Liver (tissue), 9 donors: ENCODE measurements around the gene CORO2B. TPM values are rescaled to one million over a fixed set of nuclear protein-coding genes. Genes with fewer than 3 reads are reported as not detected.
A peak's percentile ranks its signal among the peaks of the same experiment; 100 is the strongest.

Experiments
- DNase-seq: peaks from one replicate; pipeline ENCODE4 v3.0.0-alpha.2; 2017; ENCODE audit warnings: low spot score
- H3K27ac ChIP-seq, 2 donors: one replicate each; pipeline ENCODE4 v1.7.0; 2013; ENCODE audit warnings: inconsistent platforms in 2 of 2, low read length in 2 of 2, control low read depth in 1 of 2, low read depth in 1 of 2, mild to moderate bottlenecking in 1 of 2
- H3K27me3 ChIP-seq, 4 donors: one replicate each; pipeline versions ENCODE4 v1.6.1 to v1.7.0; 2013; ENCODE audit warnings: low read length in 3 of 4, inconsistent platforms in 1 of 4, mild to moderate bottlenecking in 1 of 4, moderate library complexity in 1 of 4; ENCODE audit not compliant: control insufficient read depth in 4 of 4, insufficient read depth in 4 of 4
- H3K36me3 ChIP-seq, 4 donors: one replicate each; pipeline versions ENCODE4 v1.6.1 to v1.7.0; 2013; ENCODE audit warnings: low read length in 3 of 4, mild to moderate bottlenecking in 3 of 4, low read depth in 1 of 4, moderate library complexity in 1 of 4; ENCODE audit not compliant: control insufficient read depth in 4 of 4, insufficient read depth in 3 of 4
- H3K4me1 ChIP-seq, 4 donors: one replicate each; pipeline versions ENCODE4 v1.6.1 to v1.7.0; 2013; ENCODE audit warnings: low read length in 3 of 4, mild to moderate bottlenecking in 3 of 4, moderate library complexity in 1 of 4; ENCODE audit not compliant: control insufficient read depth in 4 of 4, insufficient read depth in 4 of 4
- H3K4me3 ChIP-seq, 3 donors: one replicate each; pipeline versions ENCODE4 v1.6.1 to v1.7.0; 2013; ENCODE audit warnings: low read length in 3 of 3, control low read depth in 1 of 3, low read depth in 1 of 3, mild to moderate bottlenecking in 1 of 3
- H3K9ac ChIP-seq, 2 donors: one replicate each; pipeline ENCODE4 v1.7.0; 2013; ENCODE audit warnings: low read length in 2 of 2, mild to moderate bottlenecking in 2 of 2, moderate library complexity in 2 of 2, control low read depth in 1 of 2, low read depth in 1 of 2
- H3K9me3 ChIP-seq, 4 donors: one replicate each; pipeline versions ENCODE4 v1.6.1 to v1.7.0; 2013; ENCODE audit warnings: low read length in 3 of 4; ENCODE audit not compliant: control insufficient read depth in 4 of 4
- ATF3 ChIP-seq: IDR thresholded peaks from 2 replicates; pipeline ENCODE4 v1.6.1; 2016; ENCODE audit warnings: antibody characterized with exemption
- CTCF ChIP-seq: fragments of 150-350 bp; IDR thresholded peaks from 2 replicates; pipeline ENCODE4 v1.5.1; 2017; ENCODE audit warnings: improper control_type of control experiment, low read depth, low read length; ENCODE audit not compliant: missing input control
- EGR1 ChIP-seq, 2 donors: IDR thresholded peaks; 2 replicates each; pipeline ENCODE4 v1.6.1; 2016 to 2018; ENCODE audit warnings: antibody characterized with exemption in 2 of 2, low read depth in 2 of 2
- FOXA1 ChIP-seq: IDR thresholded peaks from 2 replicates; pipeline ENCODE4 v1.6.1; 2016; ENCODE audit warnings: antibody characterized with exemption
- FOXA2 ChIP-seq: IDR thresholded peaks from 2 replicates; pipeline ENCODE4 v1.6.1; 2016; ENCODE audit warnings: antibody characterized with exemption
- GABPA ChIP-seq, 2 donors: IDR thresholded peaks in 1 of 2; conservative IDR thresholded peaks in 1 of 2; 2 replicates each; pipeline ENCODE4 v1.6.1; 2016; ENCODE audit warnings: antibody characterized with exemption in 2 of 2, mild to moderate bottlenecking in 1 of 2, moderate library complexity in 1 of 2
- HNF4A ChIP-seq, 2 donors: conservative IDR thresholded peaks; 2 replicates each; pipeline ENCODE4 v1.6.1; 2016; ENCODE audit warnings: antibody characterized with exemption in 2 of 2, mild to moderate bottlenecking in 2 of 2
- MAX ChIP-seq: IDR thresholded peaks from 2 replicates; pipeline ENCODE4 v1.6.1; 2016; ENCODE audit warnings: antibody characterized with exemption
- NR2F2 ChIP-seq: IDR thresholded peaks from 2 replicates; pipeline ENCODE4 v1.6.1; 2016; ENCODE audit warnings: antibody characterized with exemption
- RAD21 ChIP-seq, 2 donors: IDR thresholded peaks; 2 replicates each; pipeline ENCODE4 v1.6.1; 2016; ENCODE audit warnings: antibody characterized with exemption in 2 of 2, mild to moderate bottlenecking in 2 of 2
- RXRA ChIP-seq, 2 donors: IDR thresholded peaks; 2 replicates each; pipeline ENCODE4 v1.6.1; 2017 to 2018; ENCODE audit warnings: antibody characterized with exemption in 2 of 2, mild to moderate bottlenecking in 1 of 2
- WGBS: extraction: QIAGEN DNeasy Blood & Tissue Kit; methylation state at CpG from one replicate; pipeline ENCODE4 v1.1.7; 2013; 5-methylcytosine and 5-hydroxymethylcytosine counted together
- polyA plus RNA-seq, 2 donors: library from polyadenylated mRNA; stranded (reverse) in 1 of 2; unstranded in 1 of 2; fragments of 200-250 nt in 1 of 2; fragments of >200 nt in 1 of 2; fragmentation: Nextera tagmentation in 1 of 2; extraction: Ambion mirVana in 1 of 2; gene quantifications; one replicate each; pipeline versions ENCODE4 v1.2.1 to v1.2.3, GENCODE V29; 2013 to 2015
- total RNA-seq, 2 donors: library from RNA; depleted of rRNA; stranded (reverse); fragments of >200 nt; gene quantifications; one replicate each; pipeline ENCODE4 v1.2.3, GENCODE V29; 2014
- donor health status: healthy.
- donor health status: healthy.
- donor health status: healthy.
- donor health status: healthy.
- donor health status: healthy.

The CORO2B gene
- total and polyA plus RNA-seq, 4 donors: 0.15 to 0.65 (median 0.52) TPM

- no peaks in the 10 kb centered on the region for H3K27me3 ChIP-seq
- 89% methylated on average over 9 of the region's 9 CpGs for WGBS
- no peaks in the 10 kb centered on the region for H3K36me3 ChIP-seq
- TF ChIP-seq RAD21 (IDR thresholded peaks at IDR 0.05): no peak
- TF ChIP-seq RXRA (IDR thresholded peaks at IDR 0.05): no peak
- no peak for TF ChIP-seq HNF4A (conservative IDR thresholded peaks at IDR 0.05)
- TF ChIP-seq NR2F2: no peak
- TF ChIP-seq FOXA2: no peak
- no peak for TF ChIP-seq EGR1 (IDR thresholded peaks at IDR 0.05; ENCODE audit: low read depth in 2 of 2)
- no peak for TF ChIP-seq GABPA (IDR thresholded peaks at IDR 0.05 in 1 of 2, conservative IDR thresholded peaks at IDR 0.05 in 1 of 2)
- no peak for TF ChIP-seq MAX
- no peak for TF ChIP-seq FOXA1
- TF ChIP-seq CTCF: no peak
- DNase-seq: no peak
- no peaks in the 10 kb centered on the region for H3K9me3 ChIP-seq
- H3K9ac ChIP-seq: no peak overlapping the region
- peaks cover 1 to 9% (median 6%) of the 10 kb centered on the region in 4 donors for H3K4me1 ChIP-seq
- H3K27ac ChIP-seq: no peak overlapping the region
- H3K4me3 ChIP-seq: no peak overlapping the region
Measured at GRCh38 chr15:68557469-68558317, 21.1 kb upstream of the CORO2B start.

- 41% methylated on average over 30 of the region's 30 CpGs for WGBS
- no peak overlapping the region for H3K4me3 ChIP-seq
- TF ChIP-seq RXRA (IDR thresholded peaks at IDR 0.05): no peak
Measured at GRCh38 chr15:68558318-68559305, 20.2 kb upstream of the CORO2B start.

GRCh38 chr15:68559345-68560310 is 19.2 kb upstream of the CORO2B start:
- Histone ChIP-seq H3K27ac (no peak overlapping the region), H3K9ac (no peak overlapping the region), H3K9me3 (no peaks in the 10 kb centered on the region), H3K4me1 (peaks cover 1 to 9% (median 6%) of the 10 kb centered on the region in 4 donors), H3K4me3 (peak overlapping the region in 1 of 3 donors; percentile 36), H3K27me3 (no peaks in the 10 kb centered on the region), H3K36me3 (no peaks in the 10 kb centered on the region)
- WGBS: 5% methylated on average over 54 of the region's 54 CpGs
- DNase-seq: peak; percentile 83
- TF ChIP-seq RXRA (IDR thresholded peaks at IDR 0.05): no peak
- peak; percentile 78 to 87 for TF ChIP-seq RAD21 (IDR thresholded peaks at IDR 0.05)
- TF ChIP-seq CTCF: peak; percentile 87
- TF ChIP-seq FOXA2: no peak
- TF ChIP-seq ATF3: no peak

More at GRCh38 chr15:68558318-68559305, 20.2 kb upstream of the CORO2B start:
- Histone ChIP-seq H3K36me3 (no peaks in the 10 kb centered on the region), H3K4me1 (peaks cover 1 to 9% (median 6%) of the 10 kb centered on the region in 4 donors), H3K27me3 (no peaks in the 10 kb centered on the region), H3K9ac (no peak overlapping the region), H3K27ac (no peak overlapping the region), H3K9me3 (no peaks in the 10 kb centered on the region)
- DNase-seq: no peak
